Gastrocnemius medialis (tissue), 4 donors: ENCODE results near the gene ABI3BP. TPM values are rescaled to one million over a fixed set of nuclear protein-coding genes. Genes with fewer than 3 reads are reported as not detected.

Source experiments
- ATAC-seq, 2 donors: fragments of 150-250 bp; one replicate each; pipeline ENCODE4 v1.9.1; 2016
- DNase-seq, 2 donors: peaks; one replicate each; pipeline ENCODE4 v3.0.0-alpha.2; 2019
- H3K27ac ChIP-seq, 4 donors: fragments of 200-600 bp; sonication (generic); 1 replicate in 1 of 4; 2 replicates in 3 of 4; pipeline ENCODE4 v1.5.1; 2016 to 2018; ENCODE audit warnings: mild to moderate bottlenecking in 2 of 4, moderate library complexity in 1 of 4
- H3K27me3 ChIP-seq, 3 donors: fragments of 200-600 bp; sonication (generic) in 2 of 3; 1 replicate in 1 of 3; 2 replicates in 2 of 3; pipeline versions ENCODE4 v1.5.1 to v1.6.0; 2016 to 2019; ENCODE audit warnings: mild to moderate bottlenecking in 1 of 3, moderate library complexity in 1 of 3
- H3K36me3 ChIP-seq, 2 donors: fragments of 200-600 bp; sonication (generic) in 1 of 2; one replicate each; pipeline ENCODE4 v1.5.1; 2017 to 2018
- H3K4me1 ChIP-seq, 2 donors: fragments of 200-600 bp; sonication (generic) in 1 of 2; one replicate each; pipeline ENCODE4 v1.5.1; 2016 to 2017; ENCODE audit warnings: mild to moderate bottlenecking in 2 of 2
- H3K4me3 ChIP-seq, 4 donors: fragments of 200-600 bp; sonication (generic) in 3 of 4; 1 replicate in 1 of 4; 2 replicates in 3 of 4; pipeline ENCODE4 v1.5.1; 2016 to 2019; ENCODE audit warnings: mild to moderate bottlenecking in 2 of 4
- H3K9me3 ChIP-seq, 3 donors: fragments of 200-600 bp; sonication (generic) in 2 of 3; 1 replicate in 1 of 3; 2 replicates in 2 of 3; pipeline ENCODE4 v1.5.1; 2016 to 2019
- CTCF ChIP-seq, 5 experiments: fragments of 450-650 bp in 3 of 5; fragments of 200-600 bp in 2 of 5; sonication (generic) in 2 of 5; IDR thresholded peaks in 4 of 5; conservative IDR thresholded peaks in 1 of 5; 1 replicate in 4 of 5; 2 replicates in 1 of 5; pipeline ENCODE4 v1.5.1; 2016 to 2019; ENCODE audit warnings: antibody characterized with exemption in 5 of 5, mild to moderate bottlenecking in 3 of 5, moderate library complexity in 3 of 5
- POLR2A ChIP-seq, 2 donors: fragments of 450-650 bp; IDR thresholded peaks; one replicate each; pipeline ENCODE4 v1.6.1; 2017; ENCODE audit warnings: antibody characterized with exemption in 2 of 2, mild to moderate bottlenecking in 2 of 2, moderate library complexity in 2 of 2
- in situ Hi-C, 4 donors: fragments of 200-750 bp; cut with MboI; loops; one replicate each; pipeline versions ENCODE4 v1.15.0 to v1.8.0; 2017; ENCODE audit warnings: low sequenced_read_pairs in 4 of 4
- intact Hi-C: fragments of 100-400 bp; cut with DNase I; formaldehyde crosslinking; loops from one replicate; pipeline ENCODE4 v1.15.1; 2023; ENCODE audit warnings: low total_unique reads
- total RNA-seq, 4 donors: library from RNA; depleted of rRNA; stranded (reverse); fragments of >200 nt; gene quantifications; one replicate each; pipeline versions ENCODE4 v1.1.0 to v1.2.3, GENCODE V29; 2016

Gene ABI3BP
- total RNA-seq, 4 donors from 2014 or later = 15.3 to 21.8 (median 19.5) TPM

GRCh38 chr3:100804631-100805030 is 188.6 kb downstream of the ABI3BP start:
- no peak overlapping the region for H3K27ac ChIP-seq
- no peaks in the 10 kb centered on the region for H3K36me3 ChIP-seq
- H3K4me3 ChIP-seq = no peak overlapping the region
- H3K27me3 ChIP-seq = no peaks in the 10 kb centered on the region
- no peak for DNase-seq
- in situ Hi-C loops (no loop called here), intact Hi-C loops (no loop called here)
- no peaks in the 10 kb centered on the region for H3K9me3 ChIP-seq
- TF ChIP-seq POLR2A (IDR thresholded peaks at IDR 0.05) (no peak), CTCF (IDR thresholded peaks at IDR 0.05 in 4 of 5, conservative IDR thresholded peaks at IDR 0.05 in 1 of 5) (no peak)
- no peaks in the 10 kb centered on the region for H3K4me1 ChIP-seq
- no peak for ATAC-seq

GRCh38 chr3:100803711-100804110 is 189.5 kb downstream of the ABI3BP start:
- in situ Hi-C loops (no loop called here), intact Hi-C loops (no loop called here)
- H3K4me3 ChIP-seq = no peak overlapping the region
- TF ChIP-seq CTCF (IDR thresholded peaks at IDR 0.05 in 4 of 5, conservative IDR thresholded peaks at IDR 0.05 in 1 of 5) (no peak), POLR2A (IDR thresholded peaks at IDR 0.05) (no peak)
- ATAC-seq (no peak), DNase-seq (no peak)
- no peak overlapping the region for H3K27ac ChIP-seq
- no peaks in the 10 kb centered on the region for H3K9me3 ChIP-seq
- H3K36me3 ChIP-seq = no peaks in the 10 kb centered on the region
- no peaks in the 10 kb centered on the region for H3K4me1 ChIP-seq
- H3K27me3 ChIP-seq = no peaks in the 10 kb centered on the region

GRCh38 chr3:100802126-100802525 is 191.1 kb downstream of the ABI3BP start:
- intact Hi-C loops = no loop called here
- Histone ChIP-seq H3K9me3 (no peaks in the 10 kb centered on the region), H3K4me1 (no peaks in the 10 kb centered on the region), H3K4me3 (no peak overlapping the region), H3K27me3 (no peaks in the 10 kb centered on the region), H3K36me3 (no peaks in the 10 kb centered on the region), H3K27ac (no peak overlapping the region)
- ATAC-seq (no peak), DNase-seq (no peak)
- in situ Hi-C loops = no loop called here
- TF ChIP-seq POLR2A (IDR thresholded peaks at IDR 0.05) (no peak), CTCF (IDR thresholded peaks at IDR 0.05 in 4 of 5, conservative IDR thresholded peaks at IDR 0.05 in 1 of 5) (no peak)

GRCh38 chr3:100798012-100798411 is 195.2 kb downstream of the ABI3BP start:
- no peak for TF ChIP-seq POLR2A (IDR thresholded peaks at IDR 0.05)
- TF ChIP-seq CTCF (IDR thresholded peaks at IDR 0.05 in 4 of 5, conservative IDR thresholded peaks at IDR 0.05 in 1 of 5) = no peak
- intact Hi-C loops (no loop called here), in situ Hi-C loops (no loop called here)
- Histone ChIP-seq H3K4me3 (no peak overlapping the region), H3K36me3 (no peaks in the 10 kb centered on the region), H3K27me3 (no peaks in the 10 kb centered on the region), H3K9me3 (no peaks in the 10 kb centered on the region), H3K27ac (no peak overlapping the region), H3K4me1 (no peaks in the 10 kb centered on the region)
- ATAC-seq (no peak), DNase-seq (no peak)

GRCh38 chr3:100796556-100796955 is 196.7 kb downstream of the ABI3BP start:
- Histone ChIP-seq H3K9me3 (no peaks in the 10 kb centered on the region), H3K27me3 (no peaks in the 10 kb centered on the region), H3K4me3 (peak overlapping the region in 1 of 4 donors; percentile 9), H3K36me3 (no peaks in the 10 kb centered on the region), H3K27ac (no peak overlapping the region), H3K4me1 (no peaks in the 10 kb centered on the region)
- TF ChIP-seq POLR2A (IDR thresholded peaks at IDR 0.05) = no peak
- peak in 3 of 5 experiments; percentile 8 to 32 (median 19) for TF ChIP-seq CTCF (IDR thresholded peaks at IDR 0.05 in 4 of 5, conservative IDR thresholded peaks at IDR 0.05 in 1 of 5)
- ATAC-seq = no peak
- in situ Hi-C loops (no loop called here), intact Hi-C loops (loop anchor here (1.0 kb wide), 1 partner anchor 59 kb away; no protein-coding TSS in a partner anchor)
- DNase-seq = no peak
